HCT116 (cell line): ENCODE results near the gene EPHB2. TPM values are rescaled to one million over a fixed set of nuclear protein-coding genes. Genes with fewer than 3 reads are reported as not detected.

Experiments
- ATAC-seq: fragments of 200-7000 bp; cut with Tn5 transposase; 2 replicates; pipeline ENCODE4 v1.9.1; 2020; ENCODE audit warnings: mild to moderate bottlenecking, moderate library complexity
- BruUV-seq: library from RNA; stranded (reverse); fragments of 400-500 nt; replicated peaks from 2 replicates; lab custom pipeline; 2021; lab: Mats Ljungman, UMichigan
- CTCF ChIA-PET: fragments of 300-600 bp; sonication (Branson Sonifier 250); formaldehyde crosslinking; loops from one replicate; lab custom pipeline; 2021; ENCODE audit warnings: antibody characterized with exemption; lab: Charles Lee
- POLR2A ChIA-PET: fragments of 300-600, 350-600 bp; sonication (Branson Sonifier 250); formaldehyde crosslinking; loops from one replicate; lab custom pipeline; 2021; ENCODE audit warnings: antibody characterized with exemption; lab: Charles Lee
- RAD21 ChIA-PET, 2 experiments: fragments of 300-600 bp; sonication (Branson Sonifier 250); formaldehyde crosslinking; loops; one replicate each; lab custom pipeline; 2023; ENCODE audit warnings: low total read pairs in 2 of 2; ENCODE audit not compliant: uncharacterized antibody in 2 of 2, unreplicated experiment in 2 of 2, low non-redundant PET in 1 of 2; lab: Charles Lee
- DNase-seq: peaks from one replicate; pipeline ENCODE4 v3.0.0-alpha.2; 2010; ENCODE audit warnings: low read depth, low spot score
- H2AFZ ChIP-seq: fragments of 200-600 bp; shearing (Covaris generic), sonication (generic); 2 replicates; pipeline ENCODE4 v1.6.1; 2017; ENCODE audit warnings: low read depth, mixed run types, mixed read lengths, antibody characterized with exemption, low read length; ENCODE audit not compliant: poor library complexity, severe bottlenecking
- H3K27ac ChIP-seq: 2 replicates; pipeline ENCODE4 v1.5.1; 2012; ENCODE audit warnings: low read depth, low read length
- H3K27me3 ChIP-seq: fragments of 200-600 bp; sonication (generic); 2 replicates; pipeline ENCODE4 v1.6.1; 2016; ENCODE audit warnings: mixed run types, low read length, mixed read lengths; ENCODE audit not compliant: insufficient read depth
- H3K36me3 ChIP-seq, 2 experiments: fragments of 200-500 bp in 1 of 2; fragments of 200-600 bp in 1 of 2; sonication (Bioruptor generic) in 1 of 2; sonication (generic) in 1 of 2; 2 replicates each; pipeline versions ENCODE4 v1.5.1 to v1.6.1; 2014 to 2016; ENCODE audit warnings: low read length in 2 of 2, inconsistent platforms in 1 of 2, mixed read lengths in 1 of 2, mixed run types in 1 of 2; ENCODE audit not compliant: insufficient read depth in 2 of 2, control insufficient read depth in 1 of 2
- H3K4me1 ChIP-seq, 2 experiments: fragments of 200-600 bp in 1 of 2; sonication (generic) in 1 of 2; 2 replicates each; pipeline versions ENCODE4 v1.5.1 to v1.6.1; 2012 to 2017; ENCODE audit warnings: low read length in 2 of 2, inconsistent platforms in 1 of 2, mild to moderate bottlenecking in 1 of 2, mixed read lengths in 1 of 2, mixed run types in 1 of 2, moderate library complexity in 1 of 2; ENCODE audit not compliant: insufficient read depth in 2 of 2, control insufficient read depth in 1 of 2
- H3K4me2 ChIP-seq: fragments of 200-600 bp; sonication (generic); 2 replicates; pipeline ENCODE4 v1.6.1; 2017; ENCODE audit warnings: mixed run types, low read length, mixed read lengths
- H3K4me3 ChIP-seq, 2 experiments: fragments of 200-600 bp in 1 of 2; sonication (generic) in 1 of 2; replicated peaks in 1 of 2; 2 replicates each; pipeline ENCODE4 v1.5.1; 2011 to 2016; ENCODE audit warnings: low read length in 2 of 2, control low read depth in 1 of 2, low read depth in 1 of 2, mild to moderate bottlenecking in 1 of 2, mixed read lengths in 1 of 2, mixed run types in 1 of 2
- H3K79me2 ChIP-seq: fragments of 200-600 bp; sonication (generic); 2 replicates; pipeline ENCODE4 v1.6.1; 2017; ENCODE audit warnings: mild to moderate bottlenecking, mixed run types, low read length, moderate library complexity, mixed read lengths; ENCODE audit not compliant: insufficient read depth
- H3K9ac ChIP-seq: fragments of 200-600 bp; sonication (generic); 2 replicates; pipeline ENCODE4 v1.6.1; 2016; ENCODE audit warnings: low read length, mixed read lengths
- H3K9me2 ChIP-seq: fragments of 200-600 bp; sonication (generic), shearing (Covaris generic); 2 replicates; pipeline ENCODE4 v1.6.1; 2017; ENCODE audit warnings: mixed run types, mild to moderate bottlenecking, moderate library complexity; ENCODE audit not compliant: insufficient read depth
- H3K9me3 ChIP-seq, 2 experiments: fragments of 200-500 bp in 1 of 2; fragments of 200-600 bp in 1 of 2; sonication (Bioruptor generic) in 1 of 2; sonication (generic) in 1 of 2; 2 replicates each; pipeline ENCODE4 v1.6.1; 2014 to 2017; ENCODE audit warnings: low read length in 2 of 2, mixed read lengths in 2 of 2, inconsistent platforms in 1 of 2, low read depth in 1 of 2, mild to moderate bottlenecking in 1 of 2, mixed run types in 1 of 2, moderate library complexity in 1 of 2; ENCODE audit not compliant: control insufficient read depth in 1 of 2, insufficient read depth in 1 of 2
- H4K20me1 ChIP-seq: fragments of 200-600 bp; sonication (generic), shearing (Covaris generic); 2 replicates; pipeline ENCODE4 v1.6.1; 2017; ENCODE audit warnings: mixed run types, mild to moderate bottlenecking, moderate library complexity; ENCODE audit not compliant: insufficient read depth
- ATF3 ChIP-seq: IDR thresholded peaks from 2 replicates; pipeline ENCODE4 v1.6.1; 2012
- CBX3 ChIP-seq: IDR thresholded peaks from 2 replicates; pipeline ENCODE4 v1.6.1; 2012; ENCODE audit warnings: low read depth
- CEBPB ChIP-seq: IDR thresholded peaks from 2 replicates; pipeline ENCODE4 v1.6.1; 2012; ENCODE audit warnings: low read depth
- ELF1 ChIP-seq: IDR thresholded peaks from 2 replicates; pipeline ENCODE4 v1.6.1; 2012; ENCODE audit warnings: low read depth, borderline replicate concordance
- EZH2 ChIP-seq: fragments of 200-600 bp; sonication (generic); IDR thresholded peaks from 2 replicates; pipeline ENCODE4 v1.6.1; 2017; ENCODE audit warnings: antibody characterized with exemption, mixed run types
- EZH2phosphoT487 ChIP-seq: fragments of 200-600 bp; IDR thresholded peaks from 2 replicates; pipeline ENCODE4 v1.6.1; 2018; ENCODE audit warnings: antibody characterized with exemption, borderline replicate concordance
- FOSL1 ChIP-seq: IDR thresholded peaks from 2 replicates; pipeline ENCODE4 v1.6.1; 2012; ENCODE audit warnings: low read depth
- POLR2A ChIP-seq: IDR thresholded peaks from 2 replicates; pipeline ENCODE4 v1.7.0; 2011; ENCODE audit warnings: borderline replicate concordance; ENCODE audit not compliant: insufficient read depth, insufficient read length; ENCODE audit errors: extremely low read depth
- POLR2AphosphoS5 ChIP-seq: IDR thresholded peaks from 2 replicates; pipeline ENCODE4 v1.6.1; 2011; ENCODE audit warnings: mild to moderate bottlenecking, low read depth, low read length, moderate library complexity
- RAD21 ChIP-seq: IDR thresholded peaks from 2 replicates; pipeline ENCODE4 v1.6.1; 2012; ENCODE audit warnings: low read depth, mild to moderate bottlenecking
- SIN3A ChIP-seq: IDR thresholded peaks from 2 replicates; pipeline ENCODE4 v1.6.1; 2012; ENCODE audit warnings: low read depth
- SP1 ChIP-seq: IDR thresholded peaks from 2 replicates; pipeline ENCODE4 v1.6.1; 2012; ENCODE audit warnings: low read depth
- SRF ChIP-seq: IDR thresholded peaks from 2 replicates; pipeline ENCODE4 v1.6.1; 2012; ENCODE audit warnings: low read depth
- TCF7L2 ChIP-seq: IDR thresholded peaks from 2 replicates; pipeline ENCODE4 v1.7.0; 2011; ENCODE audit warnings: borderline replicate concordance, inconsistent platforms; ENCODE audit not compliant: insufficient read depth, insufficient read length; ENCODE audit errors: extremely low read depth
- YY1 ChIP-seq: IDR thresholded peaks from 2 replicates; pipeline ENCODE4 v1.6.1; 2011; ENCODE audit warnings: low read length, low read depth, moderate library complexity, mild to moderate bottlenecking; ENCODE audit not compliant: insufficient replicate concordance; ENCODE audit errors: extremely low read depth
- ZFX ChIP-seq: fragments of 450-650 bp; IDR thresholded peaks from 2 replicates; pipeline ENCODE4 v1.6.1; 2017
- ZNF274 ChIP-seq: fragments of 200-500 bp; sonication (Bioruptor generic); IDR thresholded peaks from 2 replicates; pipeline ENCODE4 v1.6.1; 2014; ENCODE audit warnings: mild to moderate bottlenecking, low read depth, low read length, inconsistent platforms
- intact Hi-C: fragments of 100-400 bp; cut with micrococcal nuclease; formaldehyde crosslinking; loops from 2 replicates; pipeline ENCODE4 v1.10.0; 2022
- total RNA-seq: library from RNA; stranded (reverse); gene quantifications from one replicate; pipeline ENCODE4 v1.2.1, GENCODE V29; 2021; ENCODE audit not compliant: unreplicated experiment
- TF ChIP-seq, protein P1 (sequence below): IDR thresholded peaks from 2 replicates; pipeline ENCODE4 v1.6.1; 2011; ENCODE audit warnings: mild to moderate bottlenecking, low read length, moderate library complexity; ENCODE audit not compliant: insufficient replicate concordance; ENCODE audit errors: extremely low read depth
- TF ChIP-seq, protein P2 (sequence below): IDR thresholded peaks from 2 replicates; pipeline ENCODE4 v1.6.1; 2012; ENCODE audit warnings: low read depth

The EPHB2 gene
- total RNA-seq, 1 experiment from 2014 or later = 19.5 TPM

DNA sequence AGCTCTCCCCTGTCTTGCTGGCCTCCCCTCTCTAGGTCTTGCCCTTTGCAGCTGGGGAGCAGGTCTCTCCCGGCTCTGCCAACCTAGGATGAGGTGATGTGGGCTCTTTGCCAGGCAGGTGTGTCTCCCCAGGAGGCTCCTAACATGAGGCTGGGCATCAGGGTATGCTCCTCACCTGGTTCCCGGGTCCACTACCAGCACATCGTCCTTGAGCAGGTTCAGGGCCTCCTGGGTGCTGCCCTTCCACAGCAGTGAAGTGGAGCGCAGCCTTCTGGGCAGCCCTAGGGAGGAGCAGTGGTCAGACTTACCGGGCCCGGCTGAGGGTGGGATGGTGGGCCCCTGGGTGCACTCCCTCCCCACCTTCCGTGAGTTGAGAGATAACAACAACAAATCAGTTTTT, 244.5 kb downstream of the EPHB2 start (continued):
- TF ChIP-seq, protein P1, sequence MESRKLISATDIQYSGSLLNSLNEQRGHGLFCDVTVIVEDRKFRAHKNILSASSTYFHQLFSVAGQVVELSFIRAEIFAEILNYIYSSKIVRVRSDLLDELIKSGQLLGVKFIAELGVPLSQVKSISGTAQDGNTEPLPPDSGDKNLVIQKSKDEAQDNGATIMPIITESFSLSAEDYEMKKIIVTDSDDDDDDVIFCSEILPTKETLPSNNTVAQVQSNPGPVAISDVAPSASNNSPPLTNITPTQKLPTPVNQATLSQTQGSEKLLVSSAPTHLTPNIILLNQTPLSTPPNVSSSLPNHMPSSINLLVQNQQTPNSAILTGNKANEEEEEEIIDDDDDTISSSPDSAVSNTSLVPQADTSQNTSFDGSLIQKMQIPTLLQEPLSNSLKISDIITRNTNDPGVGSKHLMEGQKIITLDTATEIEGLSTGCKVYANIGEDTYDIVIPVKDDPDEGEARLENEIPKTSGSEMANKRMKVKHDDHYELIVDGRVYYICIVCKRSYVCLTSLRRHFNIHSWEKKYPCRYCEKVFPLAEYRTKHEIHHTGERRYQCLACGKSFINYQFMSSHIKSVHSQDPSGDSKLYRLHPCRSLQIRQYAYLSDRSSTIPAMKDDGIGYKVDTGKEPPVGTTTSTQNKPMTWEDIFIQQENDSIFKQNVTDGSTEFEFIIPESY = no peak
- TF ChIP-seq CBX3 = no peak
- TF ChIP-seq SIN3A = no peak

DNA sequence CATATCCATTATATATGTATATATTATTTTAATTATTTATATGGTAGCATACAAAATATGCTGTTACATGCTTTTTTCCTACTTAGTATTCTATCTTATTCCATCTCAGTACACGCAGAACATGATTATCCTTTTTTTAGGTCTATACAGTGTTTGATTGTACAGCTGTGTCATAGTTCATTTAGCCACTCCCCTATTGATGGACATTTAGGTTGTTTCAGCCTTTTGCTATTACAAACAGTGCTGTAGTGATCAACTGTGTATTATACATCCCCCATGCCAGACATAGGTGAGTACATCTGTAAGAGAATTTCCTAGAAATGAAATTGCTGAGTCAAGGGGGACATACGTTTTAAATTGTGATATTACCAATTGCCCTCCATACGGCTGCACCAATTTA, 246.4 kb downstream of the EPHB2 start:
- TF ChIP-seq RAD21 (no peak), ZFX (no peak), POLR2AphosphoS5 (no peak), EZH2 (no peak), ATF3 (no peak), SRF (no peak), ELF1 (no peak), FOSL1 (no peak), TCF7L2 (no peak), ZNF274 (no peak), EZH2phosphoT487 (no peak), SP1 (no peak), CEBPB (no peak), CBX3 (no peak), POLR2A (no peak), YY1 (no peak)
- TF ChIP-seq, protein P2, sequence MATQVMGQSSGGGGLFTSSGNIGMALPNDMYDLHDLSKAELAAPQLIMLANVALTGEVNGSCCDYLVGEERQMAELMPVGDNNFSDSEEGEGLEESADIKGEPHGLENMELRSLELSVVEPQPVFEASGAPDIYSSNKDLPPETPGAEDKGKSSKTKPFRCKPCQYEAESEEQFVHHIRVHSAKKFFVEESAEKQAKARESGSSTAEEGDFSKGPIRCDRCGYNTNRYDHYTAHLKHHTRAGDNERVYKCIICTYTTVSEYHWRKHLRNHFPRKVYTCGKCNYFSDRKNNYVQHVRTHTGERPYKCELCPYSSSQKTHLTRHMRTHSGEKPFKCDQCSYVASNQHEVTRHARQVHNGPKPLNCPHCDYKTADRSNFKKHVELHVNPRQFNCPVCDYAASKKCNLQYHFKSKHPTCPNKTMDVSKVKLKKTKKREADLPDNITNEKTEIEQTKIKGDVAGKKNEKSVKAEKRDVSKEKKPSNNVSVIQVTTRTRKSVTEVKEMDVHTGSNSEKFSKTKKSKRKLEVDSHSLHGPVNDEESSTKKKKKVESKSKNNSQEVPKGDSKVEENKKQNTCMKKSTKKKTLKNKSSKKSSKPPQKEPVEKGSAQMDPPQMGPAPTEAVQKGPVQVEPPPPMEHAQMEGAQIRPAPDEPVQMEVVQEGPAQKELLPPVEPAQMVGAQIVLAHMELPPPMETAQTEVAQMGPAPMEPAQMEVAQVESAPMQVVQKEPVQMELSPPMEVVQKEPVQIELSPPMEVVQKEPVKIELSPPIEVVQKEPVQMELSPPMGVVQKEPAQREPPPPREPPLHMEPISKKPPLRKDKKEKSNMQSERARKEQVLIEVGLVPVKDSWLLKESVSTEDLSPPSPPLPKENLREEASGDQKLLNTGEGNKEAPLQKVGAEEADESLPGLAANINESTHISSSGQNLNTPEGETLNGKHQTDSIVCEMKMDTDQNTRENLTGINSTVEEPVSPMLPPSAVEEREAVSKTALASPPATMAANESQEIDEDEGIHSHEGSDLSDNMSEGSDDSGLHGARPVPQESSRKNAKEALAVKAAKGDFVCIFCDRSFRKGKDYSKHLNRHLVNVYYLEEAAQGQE = no peak
- TF ChIP-seq, protein P1 = no peak
- no peaks in the 10 kb centered on the region for H3K36me3 ChIP-seq
- no peak overlapping the region for H3K27ac ChIP-seq
- no peak for DNase-seq
- no peaks in the 10 kb centered on the region for H3K9me2 ChIP-seq
- H3K4me3 ChIP-seq = no peak overlapping the region
- RAD21 ChIA-PET = no interaction called here
- no peaks in the 10 kb centered on the region for H3K79me2 ChIP-seq
- H4K20me1 ChIP-seq = no peaks in the 10 kb centered on the region
- H3K4me2 ChIP-seq = no peak overlapping the region
- H3K9ac ChIP-seq = no peak overlapping the region
- no peak for ATAC-seq
- intact Hi-C loops = no loop called here
- H3K27me3 ChIP-seq = no peaks in the 10 kb centered on the region
- H2AFZ ChIP-seq = no peak overlapping the region
- no TSS peak for BruUV-seq
- POLR2A ChIA-PET = no interaction called here
- H3K4me1 ChIP-seq = no peaks in the 10 kb centered on the region
- CTCF ChIA-PET = no interaction called here
- no peaks in the 10 kb centered on the region for H3K9me3 ChIP-seq
